Stimulated activated naive B cell treated with anti-CD40 and anti-IgM and Interleukin-4, amounts not matched to agents 10 μg/mL and 1 μg/mL and 100 μg/mL, for 72 hours (primary cell): Measurements from ENCODE around the gene WSCD2.
A peak's percentile ranks its signal among the peaks of the same experiment; 100 is the strongest.

ENCODE experiments used
- ATAC-seq, 2 donors: fragments of 150-1000 bp; cut with Tn5 transposase; replicated peaks; 2 replicates each; pipeline ENCODE4 v1.10.0; 2021; ENCODE audit warnings: moderate library complexity in 1 of 2
- DNase-seq: peaks from one replicate; pipeline ENCODE4 v3.0.0; 2021
- H3K27ac Mint-ChIP-seq: one replicate; pipeline ENCODE4 v1.8.0; 2022; ENCODE audit warnings: mild to moderate bottlenecking, mixed read lengths
- H3K27me3 Mint-ChIP-seq, 2 donors: one replicate each; pipeline ENCODE4 v1.8.0; 2022; ENCODE audit warnings: mixed read lengths in 2 of 2
- H3K36me3 Mint-ChIP-seq, 2 donors: one replicate each; pipeline ENCODE4 v1.8.0; 2022; ENCODE audit warnings: mixed read lengths in 2 of 2, mild to moderate bottlenecking in 1 of 2
- H3K4me1 Mint-ChIP-seq, 2 donors: one replicate each; pipeline ENCODE4 v1.8.0; 2022; ENCODE audit warnings: mixed read lengths in 2 of 2, mild to moderate bottlenecking in 1 of 2
- H3K4me3 Mint-ChIP-seq, 2 donors: one replicate each; pipeline ENCODE4 v1.8.0; 2022; ENCODE audit warnings: mild to moderate bottlenecking in 2 of 2, mixed read lengths in 2 of 2, moderate library complexity in 1 of 2
- H3K9me3 Mint-ChIP-seq, 2 donors: one replicate each; pipeline ENCODE4 v1.8.0; 2022; ENCODE audit warnings: mixed read lengths in 2 of 2, mild to moderate bottlenecking in 1 of 2

Gene WSCD2

DNA sequence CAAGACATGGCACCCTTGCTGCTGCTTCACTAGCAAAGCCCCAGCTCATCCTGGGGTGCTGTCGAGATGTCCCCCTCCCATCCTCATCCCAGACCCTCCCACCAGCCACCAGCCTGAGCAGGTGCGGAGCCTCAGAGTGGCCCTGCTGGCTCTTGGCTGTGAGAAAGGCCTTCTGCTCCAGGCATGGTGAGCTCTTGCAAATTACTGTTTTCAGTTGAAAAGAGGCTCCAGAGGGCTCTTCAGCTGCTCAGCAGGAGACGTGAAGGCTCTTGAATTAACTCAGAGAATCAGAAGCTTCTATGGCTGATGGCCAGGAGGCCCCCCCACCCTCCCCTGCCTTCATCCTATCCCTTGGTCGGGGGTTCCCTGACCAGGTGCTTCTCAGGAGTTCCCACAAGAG lies 44.1 kb downstream of the WSCD2 start:
- H3K36me3 Mint-ChIP-seq, result no peaks in the 10 kb centered on the region
- DNase-seq, result no peak
- peaks cover 2 to 9% of the 10 kb centered on the region in 2 donors for H3K9me3 Mint-ChIP-seq
- no peak overlapping the region for H3K27ac Mint-ChIP-seq
- ATAC-seq, result no peak
- no peaks in the 10 kb centered on the region for H3K4me1 Mint-ChIP-seq
- H3K27me3 Mint-ChIP-seq, result peaks cover 3 to 9% of the 10 kb centered on the region in 2 donors
- H3K4me3 Mint-ChIP-seq, result no peak overlapping the region

DNA sequence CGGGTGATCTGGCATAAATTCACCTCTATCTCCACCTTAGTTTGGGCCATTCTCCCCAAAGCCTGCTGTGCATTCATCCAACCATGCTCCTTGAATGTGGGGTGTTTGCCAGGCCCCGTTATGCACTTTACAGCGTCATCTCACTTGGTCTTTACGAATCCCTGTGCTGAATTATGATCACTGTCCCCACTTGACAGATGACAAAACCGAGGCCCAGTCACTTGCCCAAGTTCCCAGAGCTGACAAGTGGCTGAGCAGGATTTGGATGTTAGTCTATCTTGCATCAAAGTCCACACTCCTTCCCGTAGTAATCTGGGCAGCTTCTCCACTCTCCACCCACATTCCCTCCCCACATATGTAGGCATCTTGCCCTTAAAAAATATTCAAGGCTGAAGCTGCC lies 44.8 kb downstream of the WSCD2 start:
- DNase-seq (no peak), ATAC-seq (no peak)
- H3K4me3 Mint-ChIP-seq, result no peak overlapping the region
- H3K27ac Mint-ChIP-seq, result no peak overlapping the region
- H3K4me1 Mint-ChIP-seq, result no peaks in the 10 kb centered on the region
- H3K9me3 Mint-ChIP-seq, result peaks cover 2 to 10% of the 10 kb centered on the region in 2 donors
- H3K36me3 Mint-ChIP-seq, result no peaks in the 10 kb centered on the region
- peaks cover 0 to 5% of the 10 kb centered on the region in 2 donors for H3K27me3 Mint-ChIP-seq

GRCh38 chr12:108174641-108175040 lies 45.6 kb downstream of the WSCD2 start:
- no peak overlapping the region for H3K4me3 Mint-ChIP-seq
- peaks cover 0 to 5% of the 10 kb centered on the region in 2 donors for H3K27me3 Mint-ChIP-seq
- no peak for ATAC-seq
- H3K27ac Mint-ChIP-seq, result no peak overlapping the region
- peaks cover 2 to 10% of the 10 kb centered on the region in 2 donors for H3K9me3 Mint-ChIP-seq
- H3K36me3 Mint-ChIP-seq, result no peaks in the 10 kb centered on the region
- no peak for DNase-seq
- H3K4me1 Mint-ChIP-seq, result no peaks in the 10 kb centered on the region

DNA sequence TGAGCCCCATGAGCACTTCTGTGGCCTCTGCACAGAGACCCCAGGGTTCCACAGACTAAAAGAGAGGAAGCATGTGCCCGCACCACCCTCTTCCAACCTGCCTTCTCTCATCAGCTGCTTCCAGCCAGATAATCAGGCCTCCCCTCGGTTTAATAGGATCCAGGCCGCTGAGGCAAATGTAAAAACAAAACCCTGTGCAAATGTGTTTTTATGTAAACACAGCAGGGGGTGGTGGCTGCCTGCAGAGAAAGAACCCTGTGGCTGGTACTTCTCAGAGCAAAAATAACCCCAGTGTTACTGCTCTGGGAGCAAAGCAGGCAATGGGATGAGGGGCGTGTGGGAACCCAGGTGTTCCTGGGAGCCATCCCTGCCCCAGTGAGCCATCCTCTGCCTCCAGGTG lies 46.2 kb downstream of the WSCD2 start:
- Mint-ChIP-seq H3K36me3 (no peaks in the 10 kb centered on the region), H3K27ac (no peak overlapping the region), H3K4me1 (peaks cover under 1 to 1% of the 10 kb centered on the region in 2 donors), H3K4me3 (no peak overlapping the region), H3K27me3 (peaks cover 0 to under 1% of the 10 kb centered on the region in 2 donors), H3K9me3 (peaks cover 2 to 10% of the 10 kb centered on the region in 2 donors)
- no peak for ATAC-seq
- no peak for DNase-seq

DNA sequence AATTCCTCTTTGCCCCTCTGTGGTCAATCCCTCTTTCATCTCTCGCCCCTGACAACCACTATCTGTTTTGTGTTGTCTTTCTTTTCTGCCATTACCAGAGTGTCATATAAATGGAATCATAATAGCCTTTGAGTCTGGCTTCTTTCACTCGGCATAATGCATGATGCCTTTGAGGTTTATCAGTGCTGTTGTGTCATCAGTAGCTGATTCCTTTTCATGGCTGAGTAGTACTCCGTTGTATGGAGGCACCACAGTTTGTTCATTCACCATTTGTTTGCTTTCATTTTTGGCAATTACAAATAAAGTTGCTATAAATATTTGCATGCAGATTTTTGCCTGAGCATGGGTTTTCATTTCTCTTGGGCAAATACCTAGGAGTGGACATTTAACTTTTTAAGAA lies 47.2 kb downstream of the WSCD2 start:
- Mint-ChIP-seq H3K9me3 (peaks cover 2 to 10% of the 10 kb centered on the region in 2 donors), H3K27ac (no peak overlapping the region), H3K27me3 (no peaks in the 10 kb centered on the region), H3K36me3 (no peaks in the 10 kb centered on the region), H3K4me1 (peaks cover 2 to 6% of the 10 kb centered on the region in 2 donors), H3K4me3 (no peak overlapping the region)
- ATAC-seq (no peak), DNase-seq (no peak)

DNA sequence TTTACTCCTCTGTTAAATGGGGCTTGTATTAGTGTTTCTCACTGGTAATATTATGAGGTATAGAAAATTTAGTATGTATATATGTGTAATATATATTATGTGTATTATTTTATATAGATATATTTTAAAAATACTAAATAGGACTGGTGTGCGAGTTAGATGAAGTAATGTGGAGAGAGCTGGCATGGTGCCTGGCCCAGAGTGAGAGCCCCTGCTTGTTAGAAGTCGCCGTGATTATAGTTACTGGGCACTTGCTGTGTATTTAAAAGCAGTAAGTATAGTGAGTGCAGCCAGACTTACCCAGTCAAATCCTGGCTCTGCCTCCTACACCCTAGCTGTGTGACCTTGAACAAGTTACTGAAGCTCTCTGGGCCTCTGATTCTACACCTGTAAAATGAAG lies 48.0 kb downstream of the WSCD2 start:
- Mint-ChIP-seq H3K27me3 (no peaks in the 10 kb centered on the region), H3K36me3 (no peaks in the 10 kb centered on the region), H3K27ac (no peak overlapping the region), H3K9me3 (peaks cover 2 to 10% of the 10 kb centered on the region in 2 donors), H3K4me1 (peaks cover 2 to 6% of the 10 kb centered on the region in 2 donors), H3K4me3 (no peak overlapping the region)
- no peak for DNase-seq
- ATAC-seq, result no peak

GRCh38 chr12:108179305-108179704 lies 50.2 kb downstream of the WSCD2 start:
- no peak overlapping the region for H3K27ac Mint-ChIP-seq
- H3K4me1 Mint-ChIP-seq, result peaks cover 2 to 6% of the 10 kb centered on the region in 2 donors
- DNase-seq, result no peak
- H3K36me3 Mint-ChIP-seq, result no peaks in the 10 kb centered on the region
- peaks cover 2 to 10% of the 10 kb centered on the region in 2 donors for H3K9me3 Mint-ChIP-seq
- ATAC-seq, result no peak
- H3K4me3 Mint-ChIP-seq, result no peak overlapping the region
- H3K27me3 Mint-ChIP-seq, result no peaks in the 10 kb centered on the region

GRCh38 chr12:108180255-108181094 lies 51.4 kb downstream of the WSCD2 start:
- no peak overlapping the region for H3K27ac Mint-ChIP-seq
- H3K27me3 Mint-ChIP-seq, result no peaks in the 10 kb centered on the region
- H3K4me1 Mint-ChIP-seq, result peaks cover 2 to 6% of the 10 kb centered on the region in 2 donors
- no peaks in the 10 kb centered on the region for H3K36me3 Mint-ChIP-seq
- no peak for DNase-seq
- no peak overlapping the region for H3K4me3 Mint-ChIP-seq
- peaks cover 2 to 10% of the 10 kb centered on the region in 2 donors for H3K9me3 Mint-ChIP-seq
- ATAC-seq, result peak; percentile 77 to 94

DNA sequence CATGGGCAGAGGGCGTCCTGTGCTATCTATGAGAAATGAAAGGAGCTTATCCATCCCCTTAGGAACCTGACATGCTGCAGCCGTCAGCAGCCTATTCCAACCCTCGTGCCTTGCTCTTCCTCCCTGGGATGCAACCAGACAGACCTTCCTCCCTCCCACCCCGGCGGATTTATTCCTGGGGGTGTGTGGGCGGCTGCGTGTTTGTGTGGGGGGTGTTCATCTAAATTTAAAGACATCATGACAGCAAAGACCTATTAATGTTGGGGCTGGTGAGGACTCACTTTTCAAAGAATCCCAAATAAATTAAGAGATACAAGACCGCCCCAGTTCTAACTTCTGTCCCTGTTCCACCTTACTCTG lies 52.0 kb downstream of the WSCD2 start:
- Mint-ChIP-seq H3K27ac (no peak overlapping the region), H3K9me3 (peaks cover 2 to 9% of the 10 kb centered on the region in 2 donors), H3K4me1 (peaks cover 2 to 6% of the 10 kb centered on the region in 2 donors), H3K27me3 (peaks cover under 1 to 5% of the 10 kb centered on the region in 2 donors), H3K4me3 (no peak overlapping the region), H3K36me3 (no peaks in the 10 kb centered on the region)
- DNase-seq, result no peak
- ATAC-seq, result no peak

DNA sequence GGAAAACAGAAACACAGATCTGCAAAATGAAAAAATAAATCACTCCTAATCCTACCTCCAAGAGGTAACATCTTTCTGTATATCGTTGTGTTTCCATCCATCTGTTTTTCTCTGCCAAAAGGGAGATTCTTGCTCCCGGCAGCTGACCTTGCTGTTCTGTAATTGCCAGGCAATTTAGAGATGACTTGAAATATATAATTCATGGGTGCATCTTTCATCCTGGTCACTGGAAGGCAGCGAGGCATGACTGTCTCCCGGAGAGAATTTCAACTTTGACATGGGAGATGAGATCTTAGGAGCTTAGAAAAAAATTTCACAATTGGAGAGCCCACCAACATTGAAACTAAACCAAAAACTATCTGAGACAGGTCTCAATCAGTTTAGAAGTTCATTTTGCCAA lies 53.0 kb downstream of the WSCD2 start:
- Mint-ChIP-seq H3K4me1 (peaks cover 2 to 6% of the 10 kb centered on the region in 2 donors), H3K27ac (no peak overlapping the region), H3K27me3 (peaks cover 4 to 15% of the 10 kb centered on the region in 2 donors), H3K36me3 (no peaks in the 10 kb centered on the region), H3K9me3 (peaks cover 0 to 6% of the 10 kb centered on the region in 2 donors), H3K4me3 (no peak overlapping the region)
- no peak for ATAC-seq
- DNase-seq, result no peak

GRCh38 chr12:108185002-108185401 lies 55.9 kb downstream of the WSCD2 start:
- H3K4me3 Mint-ChIP-seq, result no peak overlapping the region
- ATAC-seq (no peak), DNase-seq (no peak)
- peaks cover 2 to 6% of the 10 kb centered on the region in 2 donors for H3K4me1 Mint-ChIP-seq
- H3K27me3 Mint-ChIP-seq, result peaks cover 8 to 18% of the 10 kb centered on the region in 2 donors
- H3K36me3 Mint-ChIP-seq, result no peaks in the 10 kb centered on the region
- H3K9me3 Mint-ChIP-seq, result no peaks in the 10 kb centered on the region
- no peak overlapping the region for H3K27ac Mint-ChIP-seq

DNA sequence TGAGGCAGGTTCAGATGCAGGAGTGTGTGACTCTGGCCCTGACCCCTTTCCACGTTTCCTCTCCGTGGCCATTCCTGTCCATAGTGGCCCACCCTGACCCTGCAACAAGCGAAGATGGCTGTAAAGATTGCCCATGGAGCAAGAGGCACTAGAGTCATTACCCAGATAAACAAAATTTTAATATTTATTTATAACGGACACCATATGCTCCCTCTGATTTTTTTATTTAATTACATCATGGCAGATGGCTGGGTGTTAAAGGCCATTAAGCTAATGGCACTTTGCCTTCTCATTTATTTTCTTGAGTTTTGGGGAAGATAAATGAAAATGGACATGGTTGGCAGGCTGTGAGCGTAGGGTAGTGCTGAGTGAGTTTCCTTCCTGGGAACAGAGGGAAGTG lies 58.7 kb downstream of the WSCD2 start:
- DNase-seq (no peak), ATAC-seq (no peak)
- H3K9me3 Mint-ChIP-seq, result no peaks in the 10 kb centered on the region
- no peaks in the 10 kb centered on the region for H3K36me3 Mint-ChIP-seq
- peaks cover 14 to 23% of the 10 kb centered on the region in 2 donors for H3K27me3 Mint-ChIP-seq
- no peak overlapping the region for H3K27ac Mint-ChIP-seq
- H3K4me1 Mint-ChIP-seq, result no peaks in the 10 kb centered on the region
- H3K4me3 Mint-ChIP-seq, result no peak overlapping the region

DNA sequence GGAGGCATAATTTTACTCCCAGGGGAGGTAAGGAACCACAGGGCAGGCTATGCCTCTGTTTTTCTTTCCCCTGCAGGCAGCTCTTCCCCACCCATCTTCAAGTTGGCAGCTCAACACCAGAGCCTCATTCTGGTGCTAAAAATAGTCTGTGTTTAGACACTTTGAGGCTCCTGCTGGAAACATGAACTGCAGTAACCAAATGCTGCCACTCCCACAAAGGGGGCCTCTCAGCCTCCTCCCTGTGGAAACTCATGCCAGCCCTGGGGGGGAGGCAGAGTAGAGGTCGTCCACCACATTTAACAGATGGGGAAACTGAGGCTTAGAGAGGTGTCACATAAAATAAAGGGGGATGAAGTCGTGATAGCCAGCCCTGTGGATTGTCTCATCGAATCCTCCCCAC lies 61.4 kb downstream of the WSCD2 start:
- H3K27me3 Mint-ChIP-seq, result peaks cover 20 to 31% of the 10 kb centered on the region in 2 donors
- H3K27ac Mint-ChIP-seq, result no peak overlapping the region
- peaks cover 4 to 5% of the 10 kb centered on the region in 2 donors for H3K9me3 Mint-ChIP-seq
- ATAC-seq (no peak), DNase-seq (no peak)
- H3K4me1 Mint-ChIP-seq, result peaks cover 6 to 7% of the 10 kb centered on the region in 2 donors
- H3K36me3 Mint-ChIP-seq, result no peaks in the 10 kb centered on the region
- H3K4me3 Mint-ChIP-seq, result no peak overlapping the region

- peaks cover 4 to 5% of the 10 kb centered on the region in 2 donors for H3K9me3 Mint-ChIP-seq
- H3K4me1 Mint-ChIP-seq, result peaks cover 6 to 7% of the 10 kb centered on the region in 2 donors
- no peak overlapping the region for H3K27ac Mint-ChIP-seq
- H3K36me3 Mint-ChIP-seq, result no peaks in the 10 kb centered on the region
- H3K4me3 Mint-ChIP-seq, result no peak overlapping the region
- ATAC-seq (no peak), DNase-seq (no peak)
- peaks cover 24 to 26% of the 10 kb centered on the region in 2 donors for H3K27me3 Mint-ChIP-seq
Measured at GRCh38 chr12:108191086-108191485, 62.0 kb downstream of the WSCD2 start.

- no peak for DNase-seq
- H3K27ac Mint-ChIP-seq, result no peak overlapping the region
- peaks cover 4 to 5% of the 10 kb centered on the region in 2 donors for H3K9me3 Mint-ChIP-seq
- peaks cover 18 to 21% of the 10 kb centered on the region in 2 donors for H3K27me3 Mint-ChIP-seq
- H3K36me3 Mint-ChIP-seq, result no peaks in the 10 kb centered on the region
- no peak overlapping the region for H3K4me3 Mint-ChIP-seq
- peaks cover 6 to 7% of the 10 kb centered on the region in 2 donors for H3K4me1 Mint-ChIP-seq
- no peak for ATAC-seq
Measured at GRCh38 chr12:108191938-108192337, 62.9 kb downstream of the WSCD2 start.
